GM12892 (cell line): ENCODE data around the gene C1orf198.
A peak's percentile ranks its signal among the peaks of the same experiment; 100 is the strongest.

Source experiments
- DNase-seq: peaks from one replicate; pipeline ENCODE4 v3.0.0; 2011; ENCODE audit not compliant: insufficient read length
- FAIRE-seq: peaks from 2 replicates; lab custom pipeline; 2011; peaks lifted over from hg19 to GRCh38; lab: Jason Lieb, UNC
- POLR2A ChIP-seq: IDR thresholded peaks from 2 replicates; pipeline ENCODE4 v1.6.1; 2011; ENCODE audit warnings: low read depth, low read length, control low read depth
- POLR2AphosphoS5 ChIP-seq: IDR thresholded peaks from 2 replicates; pipeline ENCODE4 v1.6.1; 2011; ENCODE audit warnings: low read depth, low read length, control low read depth
- TAF1 ChIP-seq: IDR thresholded peaks from 2 replicates; pipeline ENCODE4 v1.6.1; 2011; ENCODE audit warnings: low read depth, mild to moderate bottlenecking, control low read depth, low read length, borderline replicate concordance

The C1orf198 gene

DNA sequence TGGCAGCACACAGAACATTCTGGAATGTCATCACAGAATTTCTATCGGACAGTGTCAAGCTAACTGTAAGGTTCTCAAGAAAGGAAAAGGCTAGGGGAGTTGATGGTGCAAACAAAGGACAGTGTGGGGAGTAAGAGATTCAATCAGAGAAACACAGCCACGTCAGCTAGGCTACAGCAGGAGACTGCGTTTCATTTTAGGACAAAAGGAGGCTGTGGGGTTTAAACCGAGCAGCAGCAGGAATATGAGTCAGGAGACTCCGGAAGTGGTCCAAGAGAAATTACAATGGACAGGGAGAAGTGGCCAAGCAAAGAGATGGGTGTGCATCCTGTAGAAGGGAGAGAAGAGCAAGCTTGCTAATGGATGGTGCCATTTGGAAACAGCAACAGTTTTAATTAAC is 37.4 kb upstream of the C1orf198 start:
- TF ChIP-seq POLR2AphosphoS5 (no peak), POLR2A (no peak), TAF1 (no peak)
- no peak for DNase-seq
- no peak for FAIRE-seq

DNA sequence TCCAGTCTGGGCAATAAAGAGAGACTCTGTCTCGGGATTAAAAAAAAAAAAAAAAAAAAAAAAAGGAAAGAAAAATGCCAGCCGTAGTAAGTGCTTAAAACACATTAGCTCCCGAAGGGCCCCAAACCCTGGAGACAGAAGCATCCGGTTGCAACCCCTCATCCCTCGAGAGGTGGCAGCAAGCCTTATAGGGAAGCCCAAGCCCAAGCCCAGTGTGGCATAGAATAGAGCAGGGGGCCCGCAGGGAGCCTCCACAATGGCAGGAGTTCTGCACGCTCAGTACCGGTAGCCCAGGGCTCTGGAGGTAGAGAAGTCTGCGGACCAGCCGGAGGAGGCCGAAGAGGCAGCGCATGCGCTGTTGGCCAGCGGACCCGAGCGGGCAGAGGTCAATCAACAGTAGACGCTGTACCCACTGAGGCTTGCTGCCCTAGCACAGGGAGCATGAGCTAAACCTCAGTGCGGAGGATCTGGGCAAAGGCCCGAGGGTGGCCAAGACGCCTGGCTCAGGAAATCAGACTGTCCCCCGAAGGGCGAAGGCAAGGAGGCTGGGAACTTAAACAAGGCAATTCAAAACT is 34.1 kb upstream of the C1orf198 start:
- TF ChIP-seq POLR2AphosphoS5 (no peak), TAF1 (no peak), POLR2A (no peak)
- FAIRE-seq: no peak
- DNase-seq: no peak

DNA sequence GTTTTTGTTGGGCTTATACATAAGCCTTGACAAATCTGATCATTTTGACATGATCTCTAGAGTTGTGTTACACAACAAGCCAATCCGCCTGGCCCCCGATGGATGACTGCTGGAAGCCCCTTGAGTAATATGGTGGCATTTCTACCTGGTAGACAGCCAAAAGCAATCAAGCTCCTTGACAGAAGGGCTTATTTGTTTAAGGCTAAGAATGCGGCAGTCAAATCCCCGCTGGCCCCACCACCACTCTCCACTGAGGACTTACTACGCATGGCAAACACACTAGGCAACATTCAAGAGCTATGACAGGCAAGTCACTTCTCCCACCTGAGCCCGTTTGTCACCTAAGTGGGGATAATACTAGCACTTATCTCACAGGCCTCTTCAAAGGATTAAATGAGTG is 33.4 kb upstream of the C1orf198 start:
- FAIRE-seq (no peak), DNase-seq (no peak)
- TF ChIP-seq TAF1 (no peak), POLR2AphosphoS5 (no peak), POLR2A (no peak)

DNA sequence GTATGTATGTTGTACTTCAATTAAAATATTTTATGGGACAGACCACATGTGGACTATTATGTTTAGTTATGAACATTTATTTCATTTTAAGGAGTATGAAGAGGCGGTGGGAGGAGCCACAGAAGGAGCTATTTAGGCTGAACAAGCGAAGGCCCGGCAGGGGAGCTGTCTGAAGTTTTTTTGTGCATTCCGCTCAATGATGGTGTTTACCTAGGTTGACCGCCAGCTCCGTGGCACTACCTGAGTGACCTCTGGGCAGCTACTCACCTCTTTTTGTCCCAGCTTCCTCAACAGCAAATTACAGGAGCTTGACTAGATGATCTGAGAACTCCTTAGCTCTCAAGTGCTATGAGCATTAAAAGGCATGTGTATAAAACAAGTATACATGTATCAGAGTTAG is 32.7 kb upstream of the C1orf198 start:
- TF ChIP-seq POLR2A: no peak
- TF ChIP-seq TAF1: no peak
- TF ChIP-seq POLR2AphosphoS5: no peak
- DNase-seq (no peak), FAIRE-seq (no peak)

DNA sequence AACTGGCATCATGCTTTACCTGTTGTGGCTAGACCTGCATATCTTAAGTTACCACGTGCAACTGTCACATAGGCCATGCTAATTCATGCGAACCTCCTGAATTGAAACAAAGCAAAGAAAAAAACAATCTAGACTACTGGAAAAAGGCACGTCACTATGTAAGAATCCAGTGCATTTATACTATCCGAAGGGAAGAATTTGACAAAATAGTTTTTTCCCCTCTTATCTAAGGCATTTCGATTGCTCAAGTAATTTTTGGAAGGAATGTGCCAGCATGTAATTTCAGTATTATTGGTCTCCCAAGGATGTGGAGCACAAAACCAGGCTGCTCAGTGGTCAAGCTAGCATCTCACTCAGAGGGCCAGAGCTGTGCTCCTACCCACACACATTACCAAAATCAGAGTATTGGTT is 31.5 kb upstream of the C1orf198 start:
- no peak for FAIRE-seq
- DNase-seq: no peak
- TF ChIP-seq POLR2AphosphoS5 (no peak), POLR2A (no peak), TAF1 (no peak)

DNA sequence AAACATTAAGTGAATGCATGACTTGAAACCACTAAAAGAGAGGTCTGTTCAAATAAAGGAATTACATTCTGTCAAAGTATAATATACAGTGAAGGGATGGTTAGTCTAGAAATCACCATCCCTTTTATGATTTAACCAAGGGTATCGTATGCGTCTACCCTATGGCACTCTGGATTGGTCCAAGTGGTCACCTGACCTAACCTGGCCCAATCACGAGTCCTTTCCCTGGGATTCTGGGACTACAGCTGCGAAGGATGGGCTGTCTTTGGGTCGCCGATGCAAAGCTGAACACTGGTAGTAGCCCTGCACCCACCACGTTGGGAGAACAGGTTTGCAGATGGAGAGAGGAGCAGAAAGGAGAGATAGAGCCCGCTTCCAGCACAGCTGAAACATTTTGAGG is 30.4 kb upstream of the C1orf198 start:
- FAIRE-seq: no peak
- TF ChIP-seq POLR2AphosphoS5: no peak
- TF ChIP-seq POLR2A: no peak
- TF ChIP-seq TAF1: no peak
- no peak for DNase-seq

DNA sequence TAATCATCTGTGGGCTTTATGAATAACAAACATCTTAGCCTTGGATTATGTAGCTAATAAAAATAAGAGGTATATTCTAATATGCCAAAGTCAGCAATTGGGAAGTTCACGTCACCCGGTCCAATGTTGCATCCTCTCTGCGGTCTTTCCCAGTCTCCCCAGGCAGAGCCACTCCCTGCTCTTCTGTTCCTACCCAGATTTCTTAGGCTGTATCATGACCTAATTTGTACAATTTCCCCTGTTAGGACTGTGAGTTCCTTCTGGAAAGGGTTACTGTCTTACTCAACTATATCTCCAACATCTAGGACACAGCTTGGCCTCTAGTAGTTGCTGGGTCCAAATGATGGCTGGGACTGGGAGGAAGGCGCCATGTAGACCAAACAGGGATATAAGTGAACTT is 29.8 kb upstream of the C1orf198 start:
- no peak for FAIRE-seq
- TF ChIP-seq TAF1: no peak
- DNase-seq: no peak

DNA sequence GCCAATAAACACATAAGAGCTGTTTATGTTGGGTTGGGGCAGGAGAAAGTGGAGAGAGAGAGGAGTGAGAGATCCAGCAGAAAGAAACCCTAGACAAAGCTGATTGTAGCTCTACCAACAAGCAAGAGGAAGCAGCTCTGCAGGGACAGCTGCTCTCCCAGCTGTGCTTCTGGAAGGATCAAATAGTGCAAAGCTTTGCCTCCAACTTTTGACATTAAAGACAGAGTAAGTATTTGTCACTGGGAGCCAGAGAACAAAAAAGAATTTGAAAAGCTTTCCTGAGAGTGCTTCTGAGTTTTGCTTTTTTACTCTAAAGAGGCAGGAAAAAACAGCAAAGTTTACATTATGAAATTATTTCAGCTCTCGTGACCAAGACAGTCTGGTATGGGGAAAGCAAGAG is 28.5 kb upstream of the C1orf198 start:
- DNase-seq: no peak
- TF ChIP-seq POLR2A (no peak), POLR2AphosphoS5 (no peak), TAF1 (no peak)
- no peak for FAIRE-seq

DNA sequence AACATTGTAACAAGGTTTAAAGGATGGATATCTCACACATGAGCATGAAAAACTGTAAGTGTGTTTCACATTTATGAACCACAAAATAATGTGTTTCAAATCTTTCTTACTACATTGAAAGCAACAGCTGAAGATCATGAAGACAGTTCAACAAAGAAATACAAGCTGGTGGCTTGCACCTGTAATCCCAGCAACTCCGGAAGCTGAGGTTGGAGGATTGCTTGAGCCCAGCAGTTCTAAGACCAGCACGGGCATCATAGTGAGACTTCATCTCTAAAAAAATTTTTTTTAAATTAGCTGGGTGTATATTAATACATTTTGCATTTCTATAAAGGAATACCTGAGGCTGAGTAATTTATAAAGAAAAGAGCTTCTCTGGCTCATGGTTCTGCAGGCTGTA is 27.1 kb upstream of the C1orf198 start:
- FAIRE-seq (no peak), DNase-seq (no peak)
- TF ChIP-seq POLR2A (no peak), TAF1 (no peak), POLR2AphosphoS5 (no peak)

DNA sequence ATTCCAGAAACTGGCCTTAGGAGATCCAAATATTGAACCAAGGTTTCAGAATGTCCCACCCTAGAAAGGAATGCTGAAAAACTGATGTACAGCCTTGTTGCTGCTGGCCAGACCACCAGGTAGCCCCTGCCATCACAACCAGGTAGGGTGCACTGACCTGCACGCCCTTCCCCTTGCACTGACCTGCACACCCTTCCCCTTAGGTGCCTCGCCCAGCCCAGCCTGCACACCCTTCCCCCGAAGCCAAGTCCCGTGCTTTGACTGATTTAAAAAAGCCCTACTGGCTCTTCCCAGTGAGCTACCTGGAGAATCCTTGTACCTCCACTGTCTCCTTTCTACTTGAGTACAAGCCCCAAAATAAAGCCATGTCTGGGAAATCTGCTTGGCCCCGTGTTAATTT is 26.3 kb upstream of the C1orf198 start:
- TF ChIP-seq POLR2A (no peak), TAF1 (no peak), POLR2AphosphoS5 (no peak)
- FAIRE-seq (no peak), DNase-seq (no peak)

DNA sequence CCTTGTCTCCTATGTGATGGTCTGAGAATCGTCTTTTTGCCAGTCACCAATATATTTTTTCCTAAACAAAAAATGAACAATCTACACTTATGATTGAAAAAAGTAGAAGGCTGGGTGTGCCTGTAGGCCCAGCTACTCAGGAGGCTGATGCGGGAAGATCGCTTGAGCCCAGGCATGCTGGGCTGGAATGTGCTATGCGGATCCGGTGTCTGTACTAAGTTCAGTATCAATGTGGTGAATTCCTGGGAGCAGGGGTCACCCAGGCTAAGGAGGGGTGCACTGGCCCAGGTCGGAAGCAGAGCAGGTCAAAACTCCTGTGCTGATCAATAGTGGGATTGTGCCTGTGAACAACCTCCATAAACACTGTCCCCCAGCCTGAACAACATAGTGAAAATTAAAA is 25.7 kb upstream of the C1orf198 start:
- TF ChIP-seq POLR2A (no peak), POLR2AphosphoS5 (no peak), TAF1 (no peak)
- no peak for DNase-seq
- no peak for FAIRE-seq

DNA sequence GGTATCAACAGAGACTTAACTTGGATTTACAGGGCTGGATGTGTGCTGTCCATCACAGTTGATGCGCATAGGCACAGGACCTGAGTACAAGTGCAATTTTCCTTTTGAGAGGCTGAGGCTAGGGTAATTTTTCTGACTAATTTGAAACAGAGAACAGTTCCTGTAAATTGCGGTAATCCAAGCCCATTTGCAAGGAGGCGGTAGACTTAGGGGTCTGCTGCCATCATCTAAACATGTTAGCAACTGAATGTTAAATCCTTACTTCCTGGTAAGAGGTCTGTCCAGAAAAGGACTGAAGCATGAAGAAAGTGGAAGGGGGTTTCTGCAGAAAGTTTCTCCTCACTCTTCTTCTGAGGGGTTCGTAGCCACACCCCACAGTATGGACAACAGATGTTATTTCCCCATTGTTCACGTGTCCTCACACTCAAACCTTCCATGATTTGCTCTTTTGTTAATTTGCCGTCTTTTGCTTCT is 23.7 kb upstream of the C1orf198 start:
- DNase-seq (no peak), FAIRE-seq (peak; percentile 64)
- no peak for TF ChIP-seq POLR2A
- TF ChIP-seq TAF1: no peak
- TF ChIP-seq POLR2AphosphoS5: no peak

DNA sequence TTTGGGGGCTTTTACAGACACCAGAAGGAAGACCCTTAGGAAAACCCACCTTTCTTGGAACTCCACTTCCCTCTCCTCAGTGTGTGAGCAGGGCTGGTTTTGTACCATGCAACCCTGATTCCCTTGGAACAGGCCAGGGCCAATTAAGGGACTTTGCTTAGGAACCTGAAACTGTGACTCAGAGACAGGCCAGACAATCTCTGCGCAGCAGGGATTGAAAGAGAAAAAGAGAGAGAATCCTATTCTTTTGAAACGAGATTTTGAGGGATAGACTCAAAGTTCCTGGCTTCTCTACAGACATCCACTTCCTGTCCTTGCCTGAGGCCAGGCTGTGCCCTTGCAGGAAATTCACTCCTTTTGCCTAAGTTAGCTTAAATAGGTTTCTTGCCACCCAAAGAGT is 23.1 kb upstream of the C1orf198 start:
- no peak for TF ChIP-seq TAF1
- TF ChIP-seq POLR2A: no peak
- TF ChIP-seq POLR2AphosphoS5: no peak
- FAIRE-seq (no peak), DNase-seq (no peak)

DNA sequence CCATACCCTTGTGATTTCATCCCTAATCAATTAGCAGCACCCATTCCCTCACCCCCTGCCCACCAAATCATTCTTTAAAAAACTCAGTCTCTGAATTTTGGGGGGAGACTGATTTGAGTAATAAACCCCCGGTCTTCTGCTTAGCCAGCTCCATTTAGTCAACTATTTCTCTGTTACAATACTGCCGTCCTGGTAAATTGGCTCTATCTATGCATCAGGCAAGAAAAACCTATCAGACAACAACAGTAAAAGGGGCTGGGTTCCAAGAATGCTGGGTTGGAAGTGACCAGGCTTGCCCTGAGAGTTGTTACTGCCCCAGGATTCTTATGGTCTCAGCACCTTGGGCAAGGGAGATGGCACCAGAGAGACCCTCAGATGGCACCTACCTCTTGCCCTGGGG is 16.3 kb upstream of the C1orf198 start:
- FAIRE-seq (no peak), DNase-seq (no peak)
- TF ChIP-seq TAF1 (no peak), POLR2AphosphoS5 (no peak), POLR2A (no peak)

DNA sequence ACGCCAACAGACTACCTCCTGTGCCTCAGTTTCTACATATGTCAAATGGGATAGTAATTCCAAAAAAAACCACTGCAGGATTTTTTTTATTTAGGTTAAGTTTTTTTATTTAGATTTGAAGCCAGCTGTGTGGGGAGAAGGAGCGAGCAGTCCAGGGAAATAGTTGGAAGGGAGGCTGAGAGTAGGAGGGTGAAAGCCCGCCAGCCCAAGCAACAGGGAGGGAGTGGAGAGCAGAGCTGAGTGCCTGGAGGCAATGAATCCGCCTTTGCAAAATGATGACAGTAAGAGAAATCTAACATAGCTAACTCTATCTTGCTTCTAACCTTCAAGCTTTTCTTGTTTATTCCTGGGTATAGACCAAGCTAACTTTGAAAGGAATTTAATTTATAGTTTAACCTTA is 15.6 kb upstream of the C1orf198 start:
- TF ChIP-seq POLR2AphosphoS5: no peak
- no peak for TF ChIP-seq TAF1
- no peak for TF ChIP-seq POLR2A
- FAIRE-seq: no peak
- no peak for DNase-seq
